LHCN-M2 (cell line): ENCODE measurements around the gene SMO. TPM values are rescaled to one million over a fixed set of nuclear protein-coding genes. Genes with fewer than 3 reads are reported as not detected.
"Not testable (repeated sequence)": the region's sequence is repeated elsewhere in the genome, so short reads cannot be mapped to it uniquely, and the experiment has no call there.

Experiments
- DNase-seq: peaks from one replicate; pipeline ENCODE4 v3.0.0-alpha.2; 2012; ENCODE audit warnings: low read depth
- total RNA-seq: library from RNA; depleted of rRNA; stranded (reverse); fragments of >200 nt; gene quantifications from 2 replicates; pipeline ENCODE4 v1.2.3, GENCODE V29; 2014

The SMO gene
- total RNA-seq, 1 experiment from 2014 or later = 1.8 TPM

DNA sequence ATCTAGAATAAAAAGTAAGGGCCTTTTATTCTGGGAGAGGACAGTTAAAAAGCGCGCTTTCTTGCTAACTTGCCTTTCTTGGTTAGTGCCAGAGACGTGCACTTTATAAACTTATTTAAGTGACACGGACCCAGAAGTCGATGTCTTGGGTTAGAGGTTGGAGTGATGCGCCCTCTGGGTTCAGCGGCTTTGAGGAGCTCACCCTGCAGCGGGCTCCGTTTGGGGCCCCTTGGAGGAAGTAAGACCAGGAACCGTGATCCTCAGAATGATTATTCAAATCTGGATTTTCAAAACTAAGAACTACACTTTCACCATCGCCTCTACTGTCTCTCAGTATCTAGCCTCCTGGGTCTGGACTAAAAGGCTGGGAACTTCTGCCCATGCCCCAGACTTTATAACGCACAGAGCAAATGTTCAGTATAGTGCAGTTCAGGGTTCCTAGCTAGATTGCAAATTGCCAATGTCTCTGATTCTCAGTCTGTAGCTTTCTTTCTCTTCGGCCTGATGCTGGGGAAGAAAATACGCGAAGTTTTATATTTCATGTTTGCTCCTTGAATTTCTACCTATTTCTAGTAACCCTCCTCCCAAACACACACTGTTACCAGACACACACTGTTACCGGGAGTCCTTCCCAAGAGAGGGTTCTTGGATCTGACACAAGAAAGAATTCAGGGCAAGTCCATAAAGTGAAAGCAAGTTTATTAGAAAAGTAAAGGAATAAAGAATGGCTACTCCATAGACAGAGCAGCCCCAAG lies 18.6 kb upstream of the SMO start:
- DNase-seq = no peak

- DNase-seq = no peak
Measured at GRCh38 chr7:129170441-129171021, 17.9 kb upstream of the SMO start.

- not testable (repeated sequence) for DNase-seq
Measured at GRCh38 chr7:129173861-129174260, 14.6 kb upstream of the SMO start.

DNA sequence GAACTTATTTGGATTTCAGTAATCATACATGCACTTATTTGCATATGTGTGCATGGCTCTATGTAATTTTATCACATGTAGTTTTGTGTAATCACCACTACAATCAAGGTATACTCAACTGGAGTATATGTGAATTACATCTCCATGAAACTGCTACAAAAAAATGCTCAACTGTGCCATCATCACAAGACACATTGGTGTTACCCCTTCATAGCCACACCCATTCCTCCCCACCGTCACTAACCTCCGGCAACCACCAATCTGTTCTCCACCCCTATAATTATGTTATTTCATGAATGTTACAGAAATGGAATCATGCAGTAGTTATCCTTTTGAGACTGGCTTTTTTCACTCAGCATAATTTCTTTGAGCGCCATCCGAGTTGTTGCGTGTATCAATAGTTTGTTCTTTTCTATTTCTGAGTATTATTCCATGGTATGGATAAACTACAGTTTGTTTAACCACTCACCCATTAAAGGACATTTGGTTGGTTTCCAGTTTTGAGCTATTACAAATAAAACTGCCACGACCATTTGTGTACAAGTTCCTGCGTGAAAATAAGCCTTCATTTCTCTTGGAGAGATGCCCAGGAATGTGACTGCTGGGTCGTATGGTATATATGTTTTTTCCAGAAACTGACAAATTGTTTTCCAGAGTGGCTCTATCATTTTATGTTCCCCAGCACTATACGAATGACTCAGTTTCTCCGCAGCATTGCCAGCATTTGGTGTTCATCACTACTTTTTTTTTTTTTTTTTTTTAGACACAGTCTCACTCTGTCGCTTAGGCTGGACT lies 11.3 kb upstream of the SMO start:
- no peak for DNase-seq

DNA sequence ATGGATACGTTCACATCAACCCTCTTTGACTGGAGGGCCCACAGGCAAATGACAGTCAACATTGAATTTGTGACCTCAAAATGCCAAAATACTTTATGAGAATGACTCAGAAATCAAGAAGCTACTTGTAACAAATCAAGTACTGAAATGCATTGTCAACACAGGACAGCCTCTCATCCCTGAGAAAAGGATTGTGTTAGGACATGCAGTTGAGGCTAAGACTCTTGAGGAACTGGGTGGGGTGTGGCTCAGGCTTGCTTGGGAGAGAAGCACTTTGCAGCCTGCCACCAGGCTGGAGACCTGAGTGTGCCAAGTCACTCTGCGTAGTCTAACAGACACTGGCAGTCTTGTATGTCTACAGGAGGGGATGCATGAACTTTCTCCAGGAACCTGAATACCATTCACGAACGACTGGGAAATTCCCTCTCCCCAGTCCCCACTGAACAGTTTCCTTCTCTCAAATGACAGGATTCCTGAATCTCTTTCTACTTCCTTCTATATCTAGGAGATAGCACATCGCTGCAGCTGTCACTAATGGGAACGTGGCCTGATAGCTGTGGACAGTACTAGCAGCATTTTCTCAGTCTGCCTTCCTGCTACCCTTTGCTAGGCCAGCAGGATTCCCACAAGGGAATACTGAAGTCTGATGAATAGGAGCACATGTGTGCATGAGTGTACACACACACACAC lies 3.3 kb upstream of the SMO start:
- DNase-seq = peak; percentile 48

- no peak for DNase-seq
Measured at GRCh38 chr7:129186749-129187260, 1.6 kb upstream of the SMO start.

DNA sequence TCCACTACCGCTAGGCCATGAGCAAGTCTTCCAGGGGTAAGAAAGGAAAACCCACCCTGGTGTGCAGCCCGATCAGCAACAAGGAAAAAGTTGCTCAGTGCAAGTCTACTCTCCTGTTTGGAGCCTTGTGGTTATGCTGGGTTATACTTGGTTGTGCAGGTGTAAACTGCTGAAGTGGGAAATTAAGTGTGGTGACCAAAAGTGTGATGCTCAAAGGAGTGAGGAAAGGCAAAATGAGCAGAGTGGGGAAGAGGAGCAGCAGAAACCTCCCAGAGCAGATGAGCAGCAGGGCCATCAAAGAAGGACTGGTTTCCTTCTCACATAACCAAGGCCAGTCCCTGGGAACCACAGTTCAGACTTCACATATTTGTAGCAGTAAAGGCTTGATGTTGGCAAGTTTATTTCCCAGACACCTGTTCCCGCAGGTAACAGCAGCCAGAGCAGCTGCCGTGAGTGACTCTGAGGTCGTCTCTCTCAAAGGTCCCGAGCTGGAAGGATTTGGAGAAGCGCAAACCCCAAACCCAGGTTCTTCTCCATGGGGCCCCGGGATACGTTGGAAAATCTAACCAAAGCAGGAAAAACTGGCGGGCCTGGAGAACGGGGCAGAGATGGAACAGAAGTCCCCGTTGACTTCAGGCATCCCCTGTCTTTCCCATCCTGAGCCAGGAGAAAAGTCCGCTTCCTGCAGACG lies 607 bp upstream of the SMO start:
- no peak for DNase-seq

GRCh38 chr7:129188892-129189660 lies 643 bp downstream of the SMO start:
- peak; percentile 7 for DNase-seq

DNA sequence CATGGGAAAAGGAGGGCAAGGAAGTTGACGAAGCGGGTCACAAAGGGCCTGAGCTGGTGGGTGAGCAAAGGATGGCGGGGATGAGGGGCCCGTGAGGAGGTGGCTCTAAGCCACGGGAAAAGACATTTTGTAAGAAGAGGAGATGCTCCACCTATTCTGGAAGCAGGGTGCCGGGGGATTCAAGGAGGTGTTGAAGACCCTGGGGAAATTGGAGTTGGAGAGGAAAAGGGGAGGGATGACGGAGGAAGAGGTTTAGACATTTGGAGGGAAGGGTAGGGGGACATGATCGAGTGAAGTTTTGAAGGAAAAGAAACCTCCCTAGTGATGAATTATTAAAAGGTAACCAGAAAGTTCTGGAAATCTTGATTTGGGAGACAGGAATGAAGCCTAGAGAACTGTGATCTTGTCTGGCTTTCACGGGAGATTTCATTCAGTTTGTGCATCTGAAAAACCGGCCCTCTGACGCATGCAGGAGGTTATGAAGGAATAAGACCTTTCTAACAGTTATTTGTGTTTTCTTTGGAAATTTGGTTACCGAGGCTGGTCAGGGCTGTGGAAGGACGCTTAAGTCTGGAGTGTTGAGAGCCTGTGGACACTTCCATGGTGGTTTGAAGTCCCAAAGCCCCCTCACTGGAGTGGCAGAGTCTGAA lies 1.4 kb downstream of the SMO start:
- DNase-seq = no peak

GRCh38 chr7:129191272-129191671 lies 2.8 kb downstream of the SMO start:
- no peak for DNase-seq

GRCh38 chr7:129193892-129194291 lies 5.5 kb downstream of the SMO start:
- DNase-seq = no peak

- no peak for DNase-seq
Measured at GRCh38 chr7:129197771-129198170, 9.3 kb downstream of the SMO start.

GRCh38 chr7:129199406-129199805 lies 11.0 kb downstream of the SMO start:
- DNase-seq = no peak

GRCh38 chr7:129202058-129202777 lies 13.8 kb downstream of the SMO start:
- no peak for DNase-seq

GRCh38 chr7:129203050-129203741 lies 14.8 kb downstream of the SMO start:
- no peak for DNase-seq

DNA sequence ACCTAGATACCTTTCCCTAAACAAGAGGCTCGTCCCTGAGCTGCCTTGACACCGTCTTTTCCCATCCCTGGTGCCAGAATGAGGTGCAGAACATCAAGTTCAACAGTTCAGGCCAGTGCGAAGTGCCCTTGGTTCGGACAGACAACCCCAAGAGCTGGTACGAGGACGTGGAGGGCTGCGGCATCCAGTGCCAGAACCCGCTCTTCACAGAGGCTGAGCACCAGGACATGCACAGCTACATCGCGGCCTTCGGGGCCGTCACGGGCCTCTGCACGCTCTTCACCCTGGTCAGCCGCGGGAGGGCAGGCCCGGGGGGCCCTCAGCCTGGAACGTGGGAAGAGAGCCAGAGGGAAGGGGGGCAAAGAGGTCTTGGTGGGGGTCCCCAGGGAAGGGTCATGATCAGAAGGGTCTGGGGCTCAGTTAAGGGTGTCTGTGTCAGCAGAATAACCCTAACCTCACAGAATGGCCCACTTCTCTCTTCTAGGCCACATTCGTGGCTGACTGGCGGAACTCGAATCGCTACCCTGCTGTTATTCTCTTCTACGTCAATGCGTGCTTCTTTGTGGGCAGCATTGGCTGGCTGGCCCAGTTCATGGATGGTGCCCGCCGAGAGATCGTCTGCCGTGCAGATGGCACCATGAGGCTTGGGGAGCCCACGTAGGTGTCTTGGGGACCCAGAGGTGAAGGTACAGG lies 16.8 kb downstream of the SMO start:
- DNase-seq = no peak

DNA sequence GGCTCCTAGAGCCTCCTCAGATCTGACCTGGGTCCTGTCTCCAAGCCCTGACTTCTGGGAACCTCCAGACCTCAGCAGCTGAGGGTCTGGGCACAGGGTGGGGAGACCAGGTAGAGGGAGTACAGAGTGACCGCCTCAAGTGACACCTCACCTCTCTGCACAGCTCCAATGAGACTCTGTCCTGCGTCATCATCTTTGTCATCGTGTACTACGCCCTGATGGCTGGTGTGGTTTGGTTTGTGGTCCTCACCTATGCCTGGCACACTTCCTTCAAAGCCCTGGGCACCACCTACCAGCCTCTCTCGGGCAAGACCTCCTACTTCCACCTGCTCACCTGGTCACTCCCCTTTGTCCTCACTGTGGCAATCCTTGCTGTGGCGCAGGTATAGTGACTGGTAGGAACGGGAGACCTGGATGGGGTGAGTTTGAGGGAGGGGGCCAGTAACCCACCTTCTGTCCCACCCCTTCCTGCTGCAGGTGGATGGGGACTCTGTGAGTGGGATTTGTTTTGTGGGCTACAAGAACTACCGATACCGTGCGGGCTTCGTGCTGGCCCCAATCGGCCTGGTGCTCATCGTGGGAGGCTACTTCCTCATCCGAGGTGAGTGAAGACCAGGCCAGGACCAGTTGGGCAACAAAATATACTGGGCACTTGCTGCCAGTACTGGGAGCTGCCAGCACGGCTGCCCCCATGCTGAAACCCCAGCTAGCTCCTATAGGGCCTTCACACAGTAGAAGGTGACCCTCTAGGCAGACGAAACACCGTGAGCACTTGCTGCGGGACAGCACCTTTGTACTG lies 17.8 kb downstream of the SMO start:
- DNase-seq = no peak
